Endothelial cell (in vitro differentiated cells): Measurements from ENCODE around the gene ATG5. TPM values are rescaled to one million over a fixed set of nuclear protein-coding genes. Genes with fewer than 3 reads are reported as not detected.
"Not testable (repeated sequence)": the region's sequence is repeated elsewhere in the genome, so short reads cannot be mapped to it uniquely, and the experiment has no call there.

Experiments used
- DNase-seq: peaks from one replicate; pipeline ENCODE4 v3.0.0; 2021; ENCODE audit warnings: low spot score
- H3K27ac Mint-ChIP-seq: one replicate; pipeline ENCODE4 v1.8.0; 2021; ENCODE audit warnings: mixed read lengths, inconsistent platforms; ENCODE audit not compliant: unreplicated experiment
- H3K27me3 Mint-ChIP-seq: one replicate; pipeline ENCODE4 v1.8.0; 2021; ENCODE audit warnings: mild to moderate bottlenecking, moderate library complexity, mixed read lengths, inconsistent platforms; ENCODE audit not compliant: unreplicated experiment
- H3K36me3 Mint-ChIP-seq: one replicate; pipeline ENCODE4 v1.8.0; 2021; ENCODE audit warnings: mild to moderate bottlenecking, low read depth, mixed read lengths, inconsistent platforms; ENCODE audit not compliant: unreplicated experiment
- H3K4me1 Mint-ChIP-seq: one replicate; pipeline ENCODE4 v1.8.0; 2021; ENCODE audit warnings: mild to moderate bottlenecking, mixed read lengths, inconsistent platforms; ENCODE audit not compliant: unreplicated experiment
- H3K4me3 Mint-ChIP-seq: one replicate; pipeline ENCODE4 v1.8.0; 2021; ENCODE audit warnings: mild to moderate bottlenecking, mixed read lengths, inconsistent platforms; ENCODE audit not compliant: unreplicated experiment
- H3K9me3 Mint-ChIP-seq: one replicate; pipeline ENCODE4 v1.8.0; 2021; ENCODE audit warnings: mixed read lengths, inconsistent platforms; ENCODE audit not compliant: unreplicated experiment
- CTCF ChIP-seq: fragments of 200-600 bp; sonication (generic); IDR thresholded peaks from one replicate; pipeline ENCODE4 v1.5.0; 2021; ENCODE audit warnings: antibody characterized with exemption; ENCODE audit not compliant: unreplicated experiment
- total RNA-seq: library from RNA; stranded (reverse); fragmentation: NEBNext Ultra II Directional; extraction: Animal tissue kit (Norgen Biotek cat#: 25700); gene quantifications from one replicate; pipeline ENCODE4 v1.2.1, GENCODE V29; 2021; ENCODE audit not compliant: unreplicated experiment

ATG5 gene
- total RNA-seq, 1 donor from 2014 or later, result 27.5 TPM

GRCh38 chr6:106243261-106243660 lies 82.3 kb downstream of the ATG5 start:
- no peak overlapping the region for H3K4me3 Mint-ChIP-seq
- H3K27ac Mint-ChIP-seq, result no peak overlapping the region
- TF ChIP-seq CTCF, result no peak
- H3K36me3 Mint-ChIP-seq, result no peaks in the 10 kb centered on the region
- no peaks in the 10 kb centered on the region for H3K9me3 Mint-ChIP-seq
- no peak for DNase-seq
- no peaks in the 10 kb centered on the region for H3K4me1 Mint-ChIP-seq
- peaks cover 2% of the 10 kb centered on the region for H3K27me3 Mint-ChIP-seq

GRCh38 chr6:106241498-106241897 lies 84.1 kb downstream of the ATG5 start:
- peaks cover 2% of the 10 kb centered on the region for H3K27me3 Mint-ChIP-seq
- no peak overlapping the region for H3K4me3 Mint-ChIP-seq
- no peaks in the 10 kb centered on the region for H3K4me1 Mint-ChIP-seq
- H3K36me3 Mint-ChIP-seq, result no peaks in the 10 kb centered on the region
- no peaks in the 10 kb centered on the region for H3K9me3 Mint-ChIP-seq
- no peak for DNase-seq
- no peak overlapping the region for H3K27ac Mint-ChIP-seq
- TF ChIP-seq CTCF, result no peak

GRCh38 chr6:106237286-106237685 lies 88.3 kb downstream of the ATG5 start:
- Mint-ChIP-seq H3K4me3 (no peak overlapping the region), H3K27ac (no peak overlapping the region), H3K27me3 (peaks cover 7% of the 10 kb centered on the region), H3K9me3 (no peaks in the 10 kb centered on the region), H3K36me3 (peaks cover 21% of the 10 kb centered on the region), H3K4me1 (no peaks in the 10 kb centered on the region)
- DNase-seq, result no peak
- TF ChIP-seq CTCF, result no peak

GRCh38 chr6:106229876-106230445 lies 95.6 kb downstream of the ATG5 start:
- Mint-ChIP-seq H3K36me3 (peaks cover 29% of the 10 kb centered on the region), H3K4me1 (peaks cover 13% of the 10 kb centered on the region)
- not testable (repeated sequence) for DNase-seq, H3K9me3 Mint-ChIP-seq, H3K4me3 Mint-ChIP-seq, H3K27me3 Mint-ChIP-seq, H3K27ac Mint-ChIP-seq

- DNase-seq, result no peak
- Mint-ChIP-seq H3K9me3 (peaks cover 5% of the 10 kb centered on the region), H3K27ac (no peak overlapping the region), H3K27me3 (no peaks in the 10 kb centered on the region), H3K4me3 (no peak overlapping the region), H3K36me3 (peaks cover 20% of the 10 kb centered on the region), H3K4me1 (peaks cover 13% of the 10 kb centered on the region)
- no peak for TF ChIP-seq CTCF
Observed at GRCh38 chr6:106227612-106228507, 97.7 kb downstream of the ATG5 start.
